ENCODE measurements around the gene OPTC. TPM values are rescaled to one million over a fixed set of nuclear protein-coding genes. Genes with fewer than 3 reads are reported as not detected.

Gene OPTC
- polyA plus RNA-seq, 1 donor = not detected

DNA sequence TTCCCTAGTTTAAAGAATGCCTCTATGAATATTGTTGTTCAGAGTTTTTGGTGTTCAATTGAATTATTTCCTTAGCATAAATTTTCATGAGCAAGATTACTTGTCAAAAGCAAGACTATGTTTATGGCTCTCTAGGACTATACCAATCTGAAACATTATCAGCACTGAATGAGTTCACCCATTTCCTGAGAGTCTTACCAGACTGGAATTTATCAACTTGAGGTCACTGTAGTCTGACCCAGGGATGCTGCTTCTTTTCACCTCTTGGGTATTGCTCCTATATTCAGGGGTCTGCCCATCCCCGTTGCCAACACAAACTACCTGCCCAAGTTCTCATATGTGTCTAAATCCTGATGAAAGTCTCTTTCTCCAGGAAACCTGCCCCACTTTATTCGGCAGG, 42.6 kb downstream of the OPTC start:
- no peak for DNase-seq (ENCODE audit: low read depth)

GRCh38 chr1:203536980-203537455, 43.1 kb downstream of the OPTC start:
- no peak for DNase-seq (ENCODE audit: low read depth)

GRCh38 chr1:203537806-203538464, 44.0 kb downstream of the OPTC start:
- no peak for DNase-seq (ENCODE audit: low read depth)

GRCh38 chr1:203538726-203539125, 44.8 kb downstream of the OPTC start:
- no peak for DNase-seq (ENCODE audit: low read depth)

GRCh38 chr1:203539831-203540546, 46.0 kb downstream of the OPTC start:
- DNase-seq (ENCODE audit: low read depth) = no peak

DNA sequence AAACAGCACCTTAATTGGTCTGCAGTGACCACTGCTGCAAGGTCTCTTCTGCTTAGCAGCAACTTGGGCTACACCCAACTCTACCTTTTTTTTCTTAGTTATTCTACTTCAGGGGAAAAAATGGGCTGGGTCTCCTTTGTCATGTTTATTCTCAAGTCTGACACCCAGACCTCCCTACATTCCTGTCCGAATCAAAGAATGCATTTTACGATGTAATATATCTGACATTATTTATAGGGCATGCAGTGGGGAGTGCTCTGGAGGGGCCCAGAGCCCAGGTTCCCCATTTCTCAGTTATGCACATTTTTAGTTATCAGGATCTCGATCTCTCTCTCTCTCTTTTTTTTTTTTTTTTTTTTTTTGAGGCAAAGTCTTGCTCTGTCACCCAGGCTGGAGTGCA, 50.5 kb downstream of the OPTC start:
- no peak for DNase-seq (ENCODE audit: low read depth)

DNA sequence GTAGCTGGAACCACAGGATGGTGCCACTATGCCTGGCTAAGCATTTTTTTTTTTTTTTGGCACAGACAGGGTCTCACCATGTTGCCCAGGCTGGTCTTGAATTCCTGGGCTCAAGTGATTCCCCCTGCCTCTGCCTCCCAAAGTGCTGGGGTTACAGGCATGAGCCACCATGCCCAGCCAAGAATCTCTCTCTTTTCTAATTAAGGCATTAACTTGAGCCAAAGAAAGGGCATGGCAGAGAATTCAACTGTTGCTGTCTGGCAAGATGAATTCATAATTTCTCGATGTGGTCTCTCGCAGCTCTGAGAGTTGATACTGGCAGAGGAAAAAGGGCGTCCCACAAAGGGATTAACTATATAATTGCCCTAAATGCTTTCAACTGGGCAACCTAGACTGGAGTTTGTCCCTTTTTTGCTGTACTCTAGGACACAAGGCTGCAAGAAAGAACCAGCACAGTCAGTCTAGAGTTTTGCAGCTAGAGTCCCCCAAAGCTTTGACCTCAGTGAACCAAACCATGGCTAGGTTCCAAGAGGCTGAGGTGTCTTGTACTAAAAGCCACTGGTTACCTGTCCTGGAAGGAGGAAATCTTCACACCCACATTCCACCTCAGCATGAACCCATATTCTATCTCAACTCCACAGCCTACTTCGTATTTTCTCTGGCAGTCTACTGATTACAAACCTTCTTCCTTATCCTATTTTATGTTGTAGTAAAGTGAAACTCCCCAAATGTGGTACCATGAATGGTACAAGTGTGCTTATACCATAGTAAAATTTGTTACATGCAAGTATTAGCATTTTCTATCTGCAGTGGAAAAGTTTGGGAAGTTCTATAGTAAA, 51.2 kb downstream of the OPTC start:
- no peak for DNase-seq (ENCODE audit: low read depth)

DNA sequence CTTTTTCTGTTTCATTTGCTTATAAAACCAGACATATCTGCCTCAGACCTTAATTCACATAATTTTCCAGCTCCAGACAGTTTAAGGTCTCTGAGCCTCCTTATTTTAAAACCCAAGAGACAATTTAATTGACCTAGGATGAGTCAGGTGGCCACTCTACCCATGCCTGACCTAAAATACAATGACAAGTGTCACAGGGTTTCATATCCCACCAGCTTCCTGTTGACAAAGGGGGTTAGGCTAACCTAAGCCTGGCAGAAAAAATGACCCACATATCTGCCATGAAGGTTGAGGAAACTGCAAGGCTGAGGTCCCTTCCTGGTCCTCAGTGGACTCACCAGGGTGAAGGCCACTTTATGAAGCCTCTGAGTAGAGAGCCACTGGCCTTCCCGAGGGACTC, 52.3 kb downstream of the OPTC start:
- no peak for DNase-seq (ENCODE audit: low read depth)

GRCh38 chr1:203547147-203547546, 53.2 kb downstream of the OPTC start:
- no peak for DNase-seq (ENCODE audit: low read depth)

DNA sequence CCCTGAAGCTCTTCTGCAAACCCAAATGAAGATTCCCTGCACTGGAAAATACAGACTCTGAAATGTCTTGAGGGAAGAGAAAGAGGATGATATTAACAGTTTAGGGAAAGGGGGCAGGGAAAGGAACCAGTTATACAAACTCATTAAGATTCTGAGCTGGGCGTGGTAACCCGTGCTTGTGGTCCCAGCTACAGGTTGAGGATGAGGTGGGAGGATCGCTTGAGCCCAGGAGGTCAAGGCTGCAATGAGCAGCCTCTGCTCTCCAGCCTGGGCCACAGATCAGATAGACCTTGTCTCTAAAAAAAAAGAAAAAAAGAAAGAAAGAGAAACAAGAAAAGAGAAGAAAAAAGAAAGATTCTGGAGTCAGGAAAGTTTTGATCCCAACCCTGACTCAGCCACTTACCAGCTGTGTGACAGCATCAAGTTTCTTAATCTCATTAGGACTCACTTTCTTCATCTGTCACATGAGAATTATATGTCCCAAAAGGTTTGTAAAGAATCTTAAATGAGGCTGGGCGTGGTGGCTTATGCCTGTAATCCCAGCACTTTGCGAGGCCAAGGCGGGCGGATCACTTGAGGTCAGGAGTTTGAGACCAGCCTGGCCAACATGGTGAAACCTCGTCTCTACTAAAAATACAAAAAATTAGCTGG, 53.9 kb downstream of the OPTC start:
- no peak for DNase-seq (ENCODE audit: low read depth)

- no peak for DNase-seq (ENCODE audit: low read depth)
Measured at GRCh38 chr1:203548892-203549291, 54.9 kb downstream of the OPTC start.

DNA sequence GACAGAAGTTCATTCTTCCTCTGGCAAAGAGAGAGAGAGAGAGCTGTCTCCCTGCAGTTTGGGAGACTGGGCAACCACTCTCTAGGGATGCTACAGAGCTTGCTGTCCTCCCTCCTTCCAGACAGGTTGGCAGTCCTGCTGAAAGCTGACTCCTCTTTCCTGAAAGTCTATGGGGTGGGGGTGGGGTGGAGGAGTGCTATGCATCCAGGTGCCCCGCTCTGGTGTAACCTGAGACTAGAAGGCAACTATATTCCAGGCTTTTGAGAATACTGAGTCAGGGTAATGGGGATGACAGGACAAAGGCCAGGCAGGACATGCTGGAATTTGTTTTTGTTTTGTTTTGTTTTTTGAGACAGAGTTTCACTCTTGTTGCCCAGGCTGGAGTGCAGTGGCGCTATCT, 55.4 kb downstream of the OPTC start:
- DNase-seq (ENCODE audit: low read depth) = no peak

DNA sequence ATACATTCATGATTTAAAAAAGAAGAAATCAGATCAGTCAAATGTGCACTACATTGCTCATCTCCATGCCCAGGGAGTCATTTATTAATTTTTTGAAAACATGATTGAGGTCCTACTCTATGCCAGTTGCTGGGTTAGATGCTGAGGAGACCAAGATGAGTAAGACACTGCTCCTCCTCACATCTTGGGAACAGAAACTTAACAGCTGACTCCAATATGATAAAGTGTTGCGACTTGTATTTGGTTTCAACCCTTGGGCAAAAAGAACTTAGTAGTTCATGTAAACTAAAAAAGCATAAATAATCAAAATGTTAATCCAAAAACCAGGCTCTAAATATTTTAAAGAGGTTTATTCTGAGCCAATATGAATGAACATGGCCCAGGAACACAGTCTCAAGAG, 56.9 kb downstream of the OPTC start:
- DNase-seq (ENCODE audit: low read depth) = no peak

GRCh38 chr1:203551550-203551949, 57.6 kb downstream of the OPTC start:
- DNase-seq (ENCODE audit: low read depth) = no peak

- DNase-seq (ENCODE audit: low read depth) = no peak
Measured at GRCh38 chr1:203553496-203553895, 59.5 kb downstream of the OPTC start.

DNA sequence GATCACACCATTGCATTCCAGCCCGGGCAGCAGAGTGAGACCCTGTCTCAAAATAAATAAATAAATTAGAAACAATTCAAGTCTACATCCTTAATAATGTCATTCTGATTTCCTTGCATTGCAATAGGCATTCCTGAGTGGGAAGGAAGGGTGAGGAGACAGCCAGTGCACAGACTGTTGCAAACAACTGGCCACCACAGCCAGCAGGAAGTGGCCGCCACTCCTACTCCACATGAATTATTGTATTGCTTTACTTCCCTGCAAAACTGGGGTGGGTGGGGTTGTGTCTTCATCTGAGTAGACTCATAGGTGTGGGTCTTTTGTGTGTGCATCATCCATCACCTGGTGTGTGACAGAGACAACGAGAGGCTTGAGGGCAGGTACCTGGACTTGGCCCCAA, 60.1 kb downstream of the OPTC start:
- no peak for DNase-seq (ENCODE audit: low read depth)

DNA sequence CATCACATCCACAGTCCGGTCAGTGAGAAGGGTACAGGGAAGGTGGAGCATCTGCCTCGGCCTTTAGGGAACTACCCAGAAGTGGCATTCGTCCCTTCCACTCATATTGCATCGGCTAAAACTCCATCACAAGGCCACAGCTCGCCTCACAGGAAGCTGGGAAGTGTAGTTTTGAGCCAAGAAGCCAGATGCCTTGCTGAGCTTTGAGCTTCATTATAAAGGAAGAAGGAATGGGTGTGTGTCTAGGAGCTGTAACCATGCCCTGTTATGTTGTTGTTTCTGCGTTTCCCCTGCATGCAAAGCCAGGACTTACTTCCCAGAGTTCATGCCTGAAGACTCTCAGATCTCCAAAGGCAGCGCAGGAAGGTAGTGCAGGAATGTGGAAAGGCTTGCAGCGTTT, 61.1 kb downstream of the OPTC start:
- DNase-seq (ENCODE audit: low read depth) = no peak

DNA sequence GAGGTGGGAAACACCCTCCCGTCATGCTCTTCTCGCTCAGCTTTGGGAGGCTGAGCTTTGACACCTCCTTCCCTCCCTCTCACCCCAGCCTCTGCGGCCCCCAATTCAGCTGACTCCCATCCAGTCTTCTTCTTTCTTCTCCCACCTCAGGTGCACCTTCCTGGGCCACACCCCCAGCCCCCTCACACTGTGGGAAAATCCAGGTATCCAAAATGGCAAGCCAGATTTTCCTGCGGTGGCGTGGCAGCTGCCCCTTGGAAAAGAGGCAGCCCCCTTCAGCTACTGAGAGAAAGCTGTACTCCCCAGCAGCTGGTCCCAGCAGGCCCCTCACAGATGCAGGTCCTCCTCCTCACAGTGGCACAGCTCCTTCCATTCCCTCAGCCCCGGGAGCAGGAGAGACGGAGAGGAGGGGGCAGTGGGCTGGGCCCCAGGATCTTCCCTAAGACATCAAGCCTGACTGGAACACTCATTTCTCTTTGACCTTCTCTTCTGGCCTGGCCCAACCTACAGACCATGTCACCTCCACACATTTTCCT, 61.6 kb downstream of the OPTC start:
- DNase-seq (ENCODE audit: low read depth) = no peak

GRCh38 chr1:203556047-203556851, 62.3 kb downstream of the OPTC start:
- DNase-seq (ENCODE audit: low read depth) = peak; percentile 44

GRCh38 chr1:203557390-203557789, 63.4 kb downstream of the OPTC start:
- no peak for DNase-seq (ENCODE audit: low read depth)

Data from forelimb muscle (tissue), 1 donor.